ENCODE results near the gene DLL1. TPM values are rescaled to one million over a fixed set of nuclear protein-coding genes. Genes with fewer than 3 reads are reported as not detected.

DLL1 gene
- total RNA-seq, 1 experiment from 2014 or later, result not detected

- no peak for DNase-seq
- ChIA-PET CTCF (no interaction called here), POLR2A (ENCODE audit: unreplicated experiment) (no interaction called here)
- no peaks in the 10 kb centered on the region for H3K9me2 ChIP-seq (ENCODE audit: insufficient read depth)
- H3K4me1 ChIP-seq (replicated peaks; ENCODE audit: insufficient read depth), result no peaks in the 10 kb centered on the region
- H3K79me2 ChIP-seq (ENCODE audit: low read depth), result no peaks in the 10 kb centered on the region
- H3K9me3 ChIP-seq (ENCODE audit: insufficient read depth, low read depth), result no peaks in the 10 kb centered on the region
- no peak overlapping the region for H2AFZ ChIP-seq
- TF ChIP-seq, protein P1, sequence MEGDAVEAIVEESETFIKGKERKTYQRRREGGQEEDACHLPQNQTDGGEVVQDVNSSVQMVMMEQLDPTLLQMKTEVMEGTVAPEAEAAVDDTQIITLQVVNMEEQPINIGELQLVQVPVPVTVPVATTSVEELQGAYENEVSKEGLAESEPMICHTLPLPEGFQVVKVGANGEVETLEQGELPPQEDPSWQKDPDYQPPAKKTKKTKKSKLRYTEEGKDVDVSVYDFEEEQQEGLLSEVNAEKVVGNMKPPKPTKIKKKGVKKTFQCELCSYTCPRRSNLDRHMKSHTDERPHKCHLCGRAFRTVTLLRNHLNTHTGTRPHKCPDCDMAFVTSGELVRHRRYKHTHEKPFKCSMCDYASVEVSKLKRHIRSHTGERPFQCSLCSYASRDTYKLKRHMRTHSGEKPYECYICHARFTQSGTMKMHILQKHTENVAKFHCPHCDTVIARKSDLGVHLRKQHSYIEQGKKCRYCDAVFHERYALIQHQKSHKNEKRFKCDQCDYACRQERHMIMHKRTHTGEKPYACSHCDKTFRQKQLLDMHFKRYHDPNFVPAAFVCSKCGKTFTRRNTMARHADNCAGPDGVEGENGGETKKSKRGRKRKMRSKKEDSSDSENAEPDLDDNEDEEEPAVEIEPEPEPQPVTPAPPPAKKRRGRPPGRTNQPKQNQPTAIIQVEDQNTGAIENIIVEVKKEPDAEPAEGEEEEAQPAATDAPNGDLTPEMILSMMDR (conservative IDR thresholded peaks at IDR 0.05), result no peak
- TF ChIP-seq EZH2 (IDR thresholded peaks at IDR 0.05; ENCODE audit: low read depth), result no peak
- no TSS peak for BruUV-seq (replicated peaks)
- H3K36me3 ChIP-seq (ENCODE audit: low read depth), result no peaks in the 10 kb centered on the region
- peaks cover 28% of the 10 kb centered on the region for H3K27me3 ChIP-seq (ENCODE audit: insufficient read depth, low read depth)
- no peak overlapping the region for H3K27ac ChIP-seq
- H3K4me2 ChIP-seq, result no peak overlapping the region
- no peaks in the 10 kb centered on the region for H4K20me1 ChIP-seq (ENCODE audit: insufficient read depth)
- H3K4me3 ChIP-seq, result no peak overlapping the region
- H3F3A ChIP-seq (ENCODE audit: insufficient read depth, low read depth), result no peaks in the 10 kb centered on the region
- intact Hi-C loops (cut with micrococcal nuclease; ENCODE audit: unreplicated experiment), result no loop called here
Observed at GRCh38 chr6:170298688-170299087, 7.8 kb upstream of the DLL1 start.

- DNase-seq, result no peak
- H3K79me2 ChIP-seq (ENCODE audit: low read depth), result no peaks in the 10 kb centered on the region
- no peaks in the 10 kb centered on the region for H3F3A ChIP-seq (ENCODE audit: insufficient read depth, low read depth)
- H3K27ac ChIP-seq, result no peak overlapping the region
- no peaks in the 10 kb centered on the region for H4K20me1 ChIP-seq (ENCODE audit: insufficient read depth)
- H3K36me3 ChIP-seq (ENCODE audit: low read depth), result no peaks in the 10 kb centered on the region
- intact Hi-C loops (cut with micrococcal nuclease; ENCODE audit: unreplicated experiment), result no loop called here
- H3K27me3 ChIP-seq (ENCODE audit: insufficient read depth, low read depth), result peaks cover 37% of the 10 kb centered on the region
- no peak overlapping the region for H3K4me3 ChIP-seq
- H3K9me3 ChIP-seq (ENCODE audit: insufficient read depth, low read depth), result no peaks in the 10 kb centered on the region
- ChIA-PET POLR2A (ENCODE audit: unreplicated experiment) (no interaction called here), CTCF (no interaction called here)
- H2AFZ ChIP-seq, result no peak overlapping the region
- BruUV-seq (replicated peaks), result no TSS peak
- no peak for TF ChIP-seq EZH2 (IDR thresholded peaks at IDR 0.05; ENCODE audit: low read depth)
- TF ChIP-seq, protein P1 (conservative IDR thresholded peaks at IDR 0.05), result no peak
- no peaks in the 10 kb centered on the region for H3K4me1 ChIP-seq (replicated peaks; ENCODE audit: insufficient read depth)
- H3K4me2 ChIP-seq, result no peak overlapping the region
- no peaks in the 10 kb centered on the region for H3K9me2 ChIP-seq (ENCODE audit: insufficient read depth)
Observed at GRCh38 chr6:170297576-170298330, 6.9 kb upstream of the DLL1 start.

- Histone ChIP-seq H3K9me3 (ENCODE audit: insufficient read depth, low read depth) (no peaks in the 10 kb centered on the region), H3K9me2 (ENCODE audit: insufficient read depth) (no peaks in the 10 kb centered on the region), H3K79me2 (ENCODE audit: low read depth) (no peaks in the 10 kb centered on the region), H3F3A (ENCODE audit: insufficient read depth, low read depth) (no peaks in the 10 kb centered on the region), H3K36me3 (ENCODE audit: low read depth) (no peaks in the 10 kb centered on the region), H4K20me1 (ENCODE audit: insufficient read depth) (no peaks in the 10 kb centered on the region), H3K4me3 (no peak overlapping the region), H3K27ac (no peak overlapping the region), H3K4me2 (no peak overlapping the region), H3K27me3 (ENCODE audit: insufficient read depth, low read depth) (peaks cover 44% of the 10 kb centered on the region), H2AFZ (no peak overlapping the region), H3K4me1 (replicated peaks; ENCODE audit: insufficient read depth) (no peaks in the 10 kb centered on the region)
- ChIA-PET POLR2A (ENCODE audit: unreplicated experiment) (no interaction called here), CTCF (no interaction called here)
- DNase-seq, result no peak
- no TSS peak for BruUV-seq (replicated peaks)
- TF ChIP-seq, protein P1 (conservative IDR thresholded peaks at IDR 0.05), result no peak
- TF ChIP-seq EZH2 (IDR thresholded peaks at IDR 0.05; ENCODE audit: low read depth), result no peak
- intact Hi-C loops (cut with micrococcal nuclease; ENCODE audit: unreplicated experiment), result no loop called here
Observed at GRCh38 chr6:170296746-170297575, 6.1 kb upstream of the DLL1 start.

Measured in PC-9 (cell line).